SK-N-MC (cell line): Measurements from ENCODE around the gene MOB1B.
"Not testable (repeated sequence)": the region's sequence is repeated elsewhere in the genome, so short reads cannot be mapped to it uniquely, and the experiment has no call there.

Experiments
- DNase-seq: peaks from one replicate; pipeline ENCODE4 v3.0.0-alpha.2; 2011; ENCODE audit warnings: low read depth, low spot score
- H3K27ac ChIP-seq: fragments of 200-600 bp; sonication (generic); 2 replicates; pipeline ENCODE4 v1.5.1; 2016; ENCODE audit warnings: mixed run types
- H3K36me3 ChIP-seq: fragments of 200-600 bp; sonication (generic); 2 replicates; pipeline ENCODE4 v1.6.1; 2017; ENCODE audit warnings: antibody characterized with exemption, low read length, mixed read lengths; ENCODE audit not compliant: insufficient read depth
- H3K4me3 ChIP-seq: fragments of 200-600 bp; sonication (generic); 2 replicates; pipeline ENCODE4 v1.5.1; 2016
- H3K9ac ChIP-seq: fragments of 200-600 bp; sonication (generic); 2 replicates; pipeline ENCODE4 v1.8.0; 2017; ENCODE audit warnings: mixed run types, mixed read lengths; ENCODE audit not compliant: insufficient read length
- H3K9me3 ChIP-seq: fragments of 200-600 bp; sonication (generic); 2 replicates; pipeline ENCODE4 v1.6.1; 2017; ENCODE audit warnings: low read depth, mild to moderate bottlenecking, antibody characterized with exemption, low read length, moderate library complexity, mixed read lengths
- EZH2 ChIP-seq: fragments of 200-600 bp; sonication (generic); IDR thresholded peaks from one replicate; pipeline ENCODE4 v1.6.1; 2017; ENCODE audit warnings: antibody characterized with exemption
- FOXP2 ChIP-seq: optimal IDR thresholded peaks from 2 replicates; pipeline ENCODE3; 2011; ENCODE audit warnings: mild to moderate bottlenecking, moderate library complexity; ENCODE audit not compliant: insufficient read depth; ENCODE audit errors: extremely low read length, control extremely low read depth
- POLR2AphosphoS5 ChIP-seq: IDR thresholded peaks from 2 replicates; pipeline ENCODE4 v1.6.1; 2012; ENCODE audit warnings: mild to moderate bottlenecking, low read depth, low read length, borderline replicate concordance

Gene MOB1B

GRCh38 chr4:71004281-71004851 is 102.2 kb downstream of the MOB1B start:
- H3K27ac ChIP-seq, result no peak overlapping the region
- peaks cover 21% of the 10 kb centered on the region for H3K36me3 ChIP-seq
- no peak overlapping the region for H3K9ac ChIP-seq
- TF ChIP-seq FOXP2 (no peak), POLR2AphosphoS5 (no peak), EZH2 (no peak)
- DNase-seq, result no peak
- H3K4me3 ChIP-seq, result no peak overlapping the region
- no peaks in the 10 kb centered on the region; the same call in 1 of the 2 replicates for H3K9me3 ChIP-seq

- H3K9me3 ChIP-seq, DNase-seq, H3K27ac ChIP-seq, H3K4me3 ChIP-seq, H3K9ac ChIP-seq: not testable (repeated sequence)
- peaks cover 16% of the 10 kb centered on the region for H3K36me3 ChIP-seq
Measured at GRCh38 chr4:71005025-71005424, 102.9 kb downstream of the MOB1B start.

- H3K4me3 ChIP-seq, result no peak overlapping the region
- TF ChIP-seq EZH2, result no peak
- H3K27ac ChIP-seq, result no peak overlapping the region
- no peak for DNase-seq
- H3K9me3 ChIP-seq, result no peaks in the 10 kb centered on the region; the same call in 1 of the 2 replicates
- H3K9ac ChIP-seq, result no peak overlapping the region
- peaks cover 10% of the 10 kb centered on the region for H3K36me3 ChIP-seq
Measured at GRCh38 chr4:71006203-71006907, 104.2 kb downstream of the MOB1B start.

- H3K36me3 ChIP-seq, result peaks cover 22% of the 10 kb centered on the region
- no peaks in the 10 kb centered on the region for H3K9me3 ChIP-seq
- peak overlapping the region; percentile 3; the same call in 1 of the 2 replicates for H3K27ac ChIP-seq
- H3K9ac ChIP-seq, result no peak overlapping the region
- no peak for TF ChIP-seq FOXP2
- TF ChIP-seq EZH2, result no peak
- no peak for TF ChIP-seq POLR2AphosphoS5
- no peak overlapping the region for H3K4me3 ChIP-seq
- DNase-seq, result no peak
Measured at GRCh38 chr4:71008196-71008595, 106.0 kb downstream of the MOB1B start.

- H3K4me3 ChIP-seq, result no peak overlapping the region
- no peak overlapping the region for H3K9ac ChIP-seq
- no peaks in the 10 kb centered on the region for H3K9me3 ChIP-seq
- no peak for DNase-seq
- H3K36me3 ChIP-seq, result peaks cover 22% of the 10 kb centered on the region
- TF ChIP-seq POLR2AphosphoS5, result no peak
- TF ChIP-seq EZH2, result no peak
- peak overlapping the region; percentile 3 for H3K27ac ChIP-seq
Measured at GRCh38 chr4:71009086-71009485, 106.9 kb downstream of the MOB1B start.

GRCh38 chr4:71009890-71010588 is 107.9 kb downstream of the MOB1B start:
- Histone ChIP-seq H3K9me3 (no peaks in the 10 kb centered on the region), H3K9ac (no peak overlapping the region), H3K4me3 (no peak overlapping the region), H3K36me3 (peaks cover 22% of the 10 kb centered on the region), H3K27ac (no peak overlapping the region)
- DNase-seq, result no peak
- TF ChIP-seq POLR2AphosphoS5 (no peak), EZH2 (no peak), FOXP2 (no peak)

- no peak for DNase-seq
- H3K9me3 ChIP-seq, result no peaks in the 10 kb centered on the region
- H3K4me3 ChIP-seq, result no peak overlapping the region
- H3K9ac ChIP-seq, result no peak overlapping the region
- no peak for TF ChIP-seq FOXP2
- TF ChIP-seq EZH2, result no peak
- H3K36me3 ChIP-seq, result peaks cover 18% of the 10 kb centered on the region
- H3K27ac ChIP-seq, result no peak overlapping the region
Measured at GRCh38 chr4:71011451-71011850, 109.3 kb downstream of the MOB1B start.

GRCh38 chr4:71017391-71017790 is 115.2 kb downstream of the MOB1B start:
- DNase-seq, H3K9me3 ChIP-seq, H3K27ac ChIP-seq, H3K4me3 ChIP-seq, H3K9ac ChIP-seq: not testable (repeated sequence)
- peaks cover 18% of the 10 kb centered on the region for H3K36me3 ChIP-seq

GRCh38 chr4:71020611-71021010 is 118.4 kb downstream of the MOB1B start:
- Histone ChIP-seq H3K9ac (no peak overlapping the region), H3K36me3 (peaks cover 34% of the 10 kb centered on the region), H3K4me3 (no peak overlapping the region), H3K27ac (no peak overlapping the region), H3K9me3 (no peaks in the 10 kb centered on the region)
- no peak for TF ChIP-seq POLR2AphosphoS5
- TF ChIP-seq FOXP2, result no peak
- DNase-seq, result no peak
